Suprapubic skin (tissue), 4 donors: ENCODE results near the gene PIK3CD. TPM values are rescaled to one million over a fixed set of nuclear protein-coding genes. Genes with fewer than 3 reads are reported as not detected.

Experiments
- DNase-seq, 2 donors: peaks; one replicate each; pipeline ENCODE4 v3.0.0-alpha.2; 2019; ENCODE audit warnings: low spot score in 2 of 2
- H3K27ac ChIP-seq: fragments of 200-600 bp; sonication (generic); one replicate; pipeline ENCODE4 v1.5.1; 2019
- H3K27me3 ChIP-seq: fragments of 200-600 bp; sonication (generic); one replicate; pipeline ENCODE4 v1.5.1; 2019
- H3K36me3 ChIP-seq: fragments of 200-600 bp; sonication (generic); one replicate; pipeline ENCODE4 v1.5.1; 2019
- H3K4me1 ChIP-seq: fragments of 200-600 bp; sonication (generic); one replicate; pipeline ENCODE4 v1.5.1; 2019
- H3K4me3 ChIP-seq: fragments of 200-600 bp; sonication (generic); one replicate; pipeline ENCODE4 v1.5.1; 2019; ENCODE audit warnings: mild to moderate bottlenecking
- H3K9me3 ChIP-seq: fragments of 200-600 bp; sonication (generic); one replicate; pipeline ENCODE4 v1.5.1; 2019
- CTCF ChIP-seq, 2 donors: fragments of 200-600 bp in 1 of 2; fragments of 450-650 bp in 1 of 2; sonication (generic) in 1 of 2; IDR thresholded peaks; one replicate each; pipeline ENCODE4 v1.5.1; 2016 to 2019; ENCODE audit warnings: antibody characterized with exemption in 2 of 2, mild to moderate bottlenecking in 1 of 2, moderate library complexity in 1 of 2
- EP300 ChIP-seq: sonication (generic); formaldehyde crosslinking; IDR thresholded peaks from one replicate; pipeline ENCODE4 v1.6.1; 2017; ENCODE audit warnings: antibody characterized with exemption
- POLR2A ChIP-seq, 2 donors: fragments of 450-650 bp; IDR thresholded peaks; one replicate each; pipeline ENCODE4 v1.6.1; 2017; ENCODE audit warnings: antibody characterized with exemption in 2 of 2, mild to moderate bottlenecking in 2 of 2, moderate library complexity in 2 of 2
- POLR2AphosphoS5 ChIP-seq, 3 donors: sonication (generic); formaldehyde crosslinking; IDR thresholded peaks; one replicate each; pipeline ENCODE4 v1.6.1; 2017; ENCODE audit warnings: antibody characterized with exemption in 3 of 3
- WGBS: methylation state at CpG from one replicate; pipeline ENCODE4 v1.1.5; 2018; 5-methylcytosine and 5-hydroxymethylcytosine counted together
- total RNA-seq, 4 donors: library from RNA; depleted of rRNA; stranded (reverse); fragments of >200 nt; gene quantifications; one replicate each; pipeline ENCODE4 v1.1.0, GENCODE V29; 2016

The PIK3CD gene
- total RNA-seq, 4 donors from 2014 or later: 4.0 to 8.6 (median 6.4) TPM

DNA sequence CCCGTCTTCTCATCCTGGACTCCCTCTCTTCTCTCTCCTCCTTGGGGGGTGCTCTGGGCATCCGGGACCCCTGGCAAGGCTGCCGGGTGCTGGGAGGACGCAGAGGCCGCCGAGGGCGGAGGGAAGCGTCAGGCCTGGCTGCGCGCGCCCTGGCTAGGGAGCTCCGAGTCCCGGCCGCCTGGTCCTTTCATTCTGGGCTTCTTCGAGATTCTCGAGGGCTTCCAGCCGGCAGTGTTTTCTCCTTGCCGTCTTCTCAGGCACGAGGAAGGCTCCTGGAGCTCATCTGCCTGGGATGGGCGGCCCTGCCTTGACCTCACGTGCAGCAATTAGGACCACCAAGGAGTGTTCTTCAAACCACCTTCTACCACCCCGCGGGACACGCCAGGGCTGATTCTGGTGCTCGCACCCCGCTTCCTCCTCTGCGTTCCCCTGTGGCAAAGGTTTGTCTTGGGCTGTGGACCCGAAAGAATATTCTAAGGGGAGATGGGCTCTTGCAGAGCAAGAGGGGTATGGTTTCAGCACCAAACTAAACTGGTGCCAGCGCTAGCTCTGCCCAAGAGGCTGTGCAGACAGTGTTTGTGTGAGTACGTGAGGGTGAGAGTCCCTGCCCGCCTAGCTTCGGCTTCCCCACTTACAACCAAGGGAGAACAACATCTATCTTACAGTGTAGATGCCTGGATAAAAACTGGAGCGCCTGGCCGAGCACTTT lies 36.5 kb downstream of the PIK3CD start:
- no peaks in the 10 kb centered on the region for H3K36me3 ChIP-seq
- H3K27me3 ChIP-seq: no peaks in the 10 kb centered on the region
- H3K9me3 ChIP-seq: no peaks in the 10 kb centered on the region
- 3% methylated on average over 31 of the region's 34 CpGs for WGBS
- peaks cover 36% of the 10 kb centered on the region for H3K4me1 ChIP-seq
- H3K4me3 ChIP-seq: peak overlapping the region; percentile 82
- TF ChIP-seq POLR2AphosphoS5 (IDR thresholded peaks at IDR 0.05) (no peak), EP300 (no peak), CTCF (IDR thresholded peaks at IDR 0.05) (no peak), POLR2A (IDR thresholded peaks at IDR 0.05) (no peak)
- no peak overlapping the region for H3K27ac ChIP-seq
- no peak for DNase-seq

DNA sequence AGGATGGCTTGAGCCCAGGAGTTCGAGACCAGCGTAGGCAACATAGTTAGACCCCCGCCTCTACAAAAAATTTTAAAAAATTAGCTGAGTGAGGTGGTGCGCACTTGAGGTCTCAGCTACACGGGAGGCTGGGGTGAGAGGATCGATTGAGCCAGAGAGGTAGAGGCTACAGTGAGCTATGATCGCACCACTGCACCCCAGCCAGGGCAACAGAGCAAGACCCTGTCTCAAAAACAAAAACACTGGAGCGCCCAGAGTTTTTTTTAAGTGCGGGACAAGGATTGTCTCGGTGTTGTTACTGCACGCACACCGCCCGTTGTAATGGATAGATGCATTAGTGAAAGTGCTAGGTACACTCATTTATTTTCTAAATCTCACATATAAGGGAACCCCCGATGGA lies 37.1 kb downstream of the PIK3CD start:
- 40% methylated on average over 14 of the region's 14 CpGs for WGBS
- Histone ChIP-seq H3K9me3 (no peaks in the 10 kb centered on the region), H3K4me3 (peak overlapping the region; percentile 82), H3K27ac (no peak overlapping the region), H3K27me3 (no peaks in the 10 kb centered on the region), H3K36me3 (no peaks in the 10 kb centered on the region), H3K4me1 (peaks cover 36% of the 10 kb centered on the region)
- TF ChIP-seq POLR2A (IDR thresholded peaks at IDR 0.05): no peak
- TF ChIP-seq POLR2AphosphoS5 (IDR thresholded peaks at IDR 0.05): no peak
- TF ChIP-seq CTCF (IDR thresholded peaks at IDR 0.05): no peak
- no peak for TF ChIP-seq EP300
- no peak for DNase-seq

DNA sequence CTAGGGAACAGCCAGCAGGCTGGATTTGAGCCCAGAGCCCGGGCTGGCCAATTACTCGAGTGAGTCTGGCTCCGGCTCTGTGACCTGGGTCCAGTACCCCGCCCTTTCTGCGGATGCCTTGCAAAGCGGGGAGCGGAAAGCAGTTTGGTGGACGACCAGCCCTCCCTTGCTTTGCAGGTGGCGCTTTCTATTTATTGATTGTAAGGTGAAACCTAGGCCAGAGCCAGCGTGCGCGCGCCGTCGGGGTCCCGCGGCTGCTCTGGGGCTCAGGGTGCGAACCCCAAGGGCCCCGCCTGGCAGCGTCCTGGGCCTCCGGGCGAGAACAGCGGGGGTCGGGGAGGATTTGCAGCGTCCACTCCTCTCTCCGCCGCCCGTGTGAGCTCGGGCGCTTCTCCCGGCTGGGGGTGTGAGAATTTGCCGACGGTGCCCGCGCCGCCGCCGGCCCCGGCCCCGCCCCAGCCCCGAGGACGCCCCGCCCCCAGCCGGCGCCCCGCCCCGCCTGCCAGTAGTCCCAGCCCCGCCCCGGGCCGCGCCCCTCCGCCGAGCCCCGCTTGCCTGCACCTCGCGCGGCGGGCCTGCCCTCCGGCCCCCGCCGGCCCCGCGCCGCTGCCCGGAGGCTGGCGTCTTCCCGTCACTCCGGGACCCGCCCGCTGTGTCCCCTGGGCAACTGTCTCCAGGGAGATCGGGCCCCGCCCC lies 37.6 kb downstream of the PIK3CD start:
- peaks cover 36% of the 10 kb centered on the region for H3K4me1 ChIP-seq
- DNase-seq: peak; percentile 84 to 88
- H3K36me3 ChIP-seq: peaks cover 3% of the 10 kb centered on the region
- H3K27ac ChIP-seq: no peak overlapping the region
- no peak for TF ChIP-seq POLR2A (IDR thresholded peaks at IDR 0.05)
- no peak for TF ChIP-seq EP300
- no peak for TF ChIP-seq CTCF (IDR thresholded peaks at IDR 0.05)
- TF ChIP-seq POLR2AphosphoS5 (IDR thresholded peaks at IDR 0.05): no peak
- no peaks in the 10 kb centered on the region for H3K9me3 ChIP-seq
- 2% methylated on average over 14 of the region's 72 CpGs for WGBS
- peak overlapping the region; percentile 82 for H3K4me3 ChIP-seq
- no peaks in the 10 kb centered on the region for H3K27me3 ChIP-seq

GRCh38 chr1:9689971-9690381 lies 38.4 kb downstream of the PIK3CD start:
- DNase-seq: no peak
- Histone ChIP-seq H3K27me3 (no peaks in the 10 kb centered on the region), H3K4me1 (peaks cover 36% of the 10 kb centered on the region), H3K4me3 (peak overlapping the region; percentile 82), H3K27ac (peak overlapping the region; percentile 7), H3K9me3 (no peaks in the 10 kb centered on the region), H3K36me3 (peaks cover 3% of the 10 kb centered on the region)
- TF ChIP-seq EP300 (no peak), POLR2A (IDR thresholded peaks at IDR 0.05) (no peak), CTCF (IDR thresholded peaks at IDR 0.05) (no peak), POLR2AphosphoS5 (IDR thresholded peaks at IDR 0.05) (no peak)
- 7% methylated on average over 23 of the region's 23 CpGs for WGBS

DNA sequence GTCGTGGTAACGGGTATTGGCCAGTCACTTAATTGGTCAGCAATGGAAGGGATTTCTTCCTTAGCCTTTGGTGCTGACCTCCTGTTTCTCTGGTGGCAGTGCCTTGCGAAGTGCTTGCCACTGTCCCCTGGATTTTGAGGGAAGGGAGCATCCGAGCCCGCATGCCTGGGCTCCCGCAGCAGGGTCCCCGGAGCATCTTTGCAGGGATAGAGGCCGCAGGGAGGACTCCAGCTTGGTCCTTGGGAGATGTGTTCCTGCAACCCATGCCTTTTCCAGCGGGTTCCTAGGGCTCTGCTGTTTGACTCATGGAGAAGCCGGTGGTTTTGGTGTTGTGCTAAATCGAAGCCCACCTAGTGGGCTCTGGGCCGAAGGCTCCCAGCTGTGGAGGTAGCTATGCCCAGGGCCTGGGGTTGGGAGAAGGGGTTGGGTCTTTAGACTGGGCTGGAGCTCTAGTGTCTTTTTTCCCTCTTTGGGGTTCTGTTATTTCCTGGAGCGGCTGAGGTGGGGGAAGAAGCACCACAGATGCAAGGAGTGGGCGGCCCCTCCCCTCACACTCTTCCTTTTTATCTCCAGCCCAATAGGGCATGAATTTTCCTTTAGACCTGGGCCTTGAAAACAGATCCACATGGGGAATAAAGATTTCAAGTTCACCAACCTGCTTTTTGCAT lies 39.0 kb downstream of the PIK3CD start:
- H3K4me3 ChIP-seq: peak overlapping the region; percentile 82
- DNase-seq: no peak
- H3K27me3 ChIP-seq: no peaks in the 10 kb centered on the region
- no peaks in the 10 kb centered on the region for H3K9me3 ChIP-seq
- WGBS: 55% methylated on average over 5 of the region's 14 CpGs
- no peak overlapping the region for H3K27ac ChIP-seq
- TF ChIP-seq POLR2A (IDR thresholded peaks at IDR 0.05) (no peak), CTCF (IDR thresholded peaks at IDR 0.05) (no peak), EP300 (no peak), POLR2AphosphoS5 (IDR thresholded peaks at IDR 0.05) (no peak)
- H3K4me1 ChIP-seq: peaks cover 36% of the 10 kb centered on the region
- H3K36me3 ChIP-seq: peaks cover 3% of the 10 kb centered on the region
